Activated naive CD4-positive, alpha-beta T cell (primary cell): ENCODE results near the gene MRPL44.
A peak's percentile ranks its signal among the peaks of the same experiment; 100 is the strongest.

ENCODE experiments used
- DNase-seq, 4 experiments: peaks; one replicate each; lab custom pipeline; 2025; lab: John Stamatoyannopoulos, UW

Gene MRPL44

GRCh38 chr2:223957092-223957851, at the start of gene MRPL44:
TSS of gene MRPL44 (plus strand) at chr2:223957463. CDS start at chr2:223957473, 10 bp downstream.
- peak; percentile 93 to 99 (median 96) for DNase-seq

- no peak for DNase-seq
Measured at GRCh38 chr2:223908304-223908998, 48.8 kb upstream of the MRPL44 start.

- DNase-seq, result no peak
Measured at GRCh38 chr2:223909001-223909741, 48.1 kb upstream of the MRPL44 start.

GRCh38 chr2:223914324-223914723, 42.9 kb upstream of the MRPL44 start:
- DNase-seq, result no peak

GRCh38 chr2:223915071-223915470, 42.2 kb upstream of the MRPL44 start:
- DNase-seq, result no peak

GRCh38 chr2:223916181-223916920, 40.9 kb upstream of the MRPL44 start:
- DNase-seq, result no peak

GRCh38 chr2:223918671-223919134, 38.6 kb upstream of the MRPL44 start:
- no peak for DNase-seq

GRCh38 chr2:223920109-223920508, 37.2 kb upstream of the MRPL44 start:
- no peak for DNase-seq

GRCh38 chr2:223921204-223921603, 36.1 kb upstream of the MRPL44 start:
- no peak for DNase-seq

GRCh38 chr2:223922308-223922707, 35.0 kb upstream of the MRPL44 start:
- DNase-seq, result no peak

GRCh38 chr2:223923976-223924375, 33.3 kb upstream of the MRPL44 start:
- no peak for DNase-seq

GRCh38 chr2:223925106-223925505, 32.2 kb upstream of the MRPL44 start:
- no peak for DNase-seq

- no peak for DNase-seq
Measured at GRCh38 chr2:223928113-223929006, 28.9 kb upstream of the MRPL44 start.

- DNase-seq, result no peak
Measured at GRCh38 chr2:223929571-223930102, 27.6 kb upstream of the MRPL44 start.

- DNase-seq, result no peak
Measured at GRCh38 chr2:223930103-223930976, 26.9 kb upstream of the MRPL44 start.

- no peak for DNase-seq
Measured at GRCh38 chr2:223932816-223933800, 24.2 kb upstream of the MRPL44 start.

- DNase-seq, result no peak
Measured at GRCh38 chr2:223934870-223935269, 22.4 kb upstream of the MRPL44 start.

GRCh38 chr2:223935459-223936125, 21.7 kb upstream of the MRPL44 start:
- no peak for DNase-seq
